ENCODE data around the gene SAE1. TPM values are rescaled to one million over a fixed set of nuclear protein-coding genes. Genes with fewer than 3 reads are reported as not detected.

The SAE1 gene
- 53.9 and 56.9 TPM in 2 replicates for total RNA-seq (2013; cell fraction: nucleolus; rRNA removed)
- total RNA-seq (2014; rRNA removed) (136 and 148 TPM in 2 replicates), total RNA-seq (2014; rRNA removed; fragmentation: Illumina TruSeq; extraction: Trizol) (141 and 150 TPM in 2 replicates), total RNA-seq (2021) (143 and 146 TPM in 2 replicates), polyA plus RNA-seq (2011; rRNA removed) (136 and 184 TPM in 2 replicates), polyA plus RNA-seq (2014; fragmentation: Illumina TruSeq; extraction: Trizol) (191 and 244 TPM in 2 replicates), polyA plus RNA-seq (2014; fragmentation: Nextera tagmentation; extraction: Ambion mirVana) (10 to 100 TPM; 62.0 to 90.0 TPM), polyA plus RNA-seq (2014; rRNA removed) (167 and 180 TPM in 2 replicates), polyA plus RNA-seq (2016; fragmentation: Nextera tagmentation; extraction: Ambion mirVana) (100 to 1,000 TPM; 230 to 246 TPM), polyA minus RNA-seq (2011; rRNA and poly(A)+ RNA removed) (63.4 and 92.7 TPM in 2 replicates), Bru-seq, nascent RNA (percentile 74 among the genes with signal in this experiment), BruChase-seq, experiment 1, labeled RNA remaining after a 6-hour chase (percentile 84 among the genes with signal in this experiment), BruChase-seq, experiment 2, labeled RNA remaining after a 2-hour chase (percentile 80 among the genes with signal in this experiment)
- polyA plus RNA-seq (2011; ENCODE audit: low read depth): 73.1 TPM
- polyA plus RNA-seq (2011; cell fraction: cytosol; rRNA removed): 131 and 137 TPM in 2 replicates
- polyA plus RNA-seq (2011; cell fraction: nucleus; rRNA removed): 56.9 and 73.1 TPM in 2 replicates
- 81.5 and 82.4 TPM in 2 replicates for polyA plus RNA-seq (2012)
- polyA minus RNA-seq (2011; cell fraction: cytosol; rRNA and poly(A)+ RNA removed): 24.5 and 33.5 TPM in 2 replicates
- 8.8 and 14.9 TPM in 2 replicates for polyA minus RNA-seq (2011; cell fraction: nucleus; rRNA and poly(A)+ RNA removed)
- long read RNA-seq, experiment 1, transcript SAE1-201 (9 exons, 2,049 nt): major isoform, 231 of 320 reads
- long read RNA-seq, experiment 1, transcript SAE1-202 (8 exons, 1,851 nt): minor isoform, 10 of 320 reads
- long read RNA-seq, experiment 1, partial matches to known transcripts: 15 of 320 reads
- long read RNA-seq, experiment 1, other reads (novel, unspliced or antisense): 64 of 320 reads
- long read RNA-seq, experiment 2, transcript SAE1-201 (9 exons, 2,049 nt): major isoform, 417 of 661 reads
- long read RNA-seq, experiment 2, transcript SAE1-202 (8 exons, 1,851 nt): minor isoform, 11 of 661 reads
- long read RNA-seq, experiment 2, partial matches to known transcripts: 60 of 661 reads
- long read RNA-seq, experiment 2, other reads (novel, unspliced or antisense): 169 of 661 reads

DNA sequence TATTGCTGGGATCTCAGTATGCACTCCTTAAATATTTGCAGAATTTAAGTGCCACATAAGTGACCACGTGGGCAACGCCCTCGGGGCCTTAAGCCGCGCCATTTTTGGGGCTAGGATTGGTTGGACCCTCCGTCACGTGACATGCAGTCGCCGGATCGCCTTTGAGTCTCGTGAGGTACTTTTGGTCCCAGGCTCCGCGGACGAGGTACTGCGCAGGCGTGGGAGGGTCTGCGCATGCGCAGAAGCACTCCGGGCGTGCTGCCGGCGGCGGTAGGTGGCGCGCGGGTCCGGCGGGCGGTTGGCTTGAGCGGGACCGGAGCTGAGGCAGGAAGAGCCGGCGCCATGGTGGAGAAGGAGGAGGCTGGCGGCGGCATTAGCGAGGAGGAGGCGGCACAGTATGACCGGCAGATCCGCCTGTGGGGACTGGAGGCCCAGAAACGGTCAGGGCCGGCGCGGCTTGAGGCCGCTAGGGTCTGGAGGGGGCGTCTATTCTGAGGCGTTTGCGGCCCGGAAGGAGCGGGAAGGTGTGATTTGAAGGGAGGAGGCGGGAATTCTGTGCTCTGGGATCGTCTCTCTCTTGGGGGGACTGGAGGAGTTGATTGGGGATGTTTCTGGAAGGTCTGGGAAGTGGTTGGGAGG is at the start of gene SAE1:
Gene SAE1, plus strand, starts transcription at position 247 of the 639 bp plus-strand sequence. Its CDS starts 96 bp downstream, at position 343.
- no TSS peak for BruUV-seq (replicated peaks)
- ChIA-PET POLR2A (interaction anchor here (0.6 to 4.4 kb wide), 14 partner anchors 13 to 1649 kb away, joined by 3 to 45 read pairs (median 4); partner anchors contain the start of gene ZC3H4), SMC1A (ENCODE audit: uncharacterized antibody, unreplicated experiment) (interaction anchor here (0.9 to 3.4 kb wide), 8 partner anchors 17 to 126 kb away, joined by 3 to 26 read pairs (median 8); partner anchors contain the start of genes CCDC9 and ZC3H4), CTCF (interaction anchor here (0.6 to 4.6 kb wide), 21 partner anchors 9 to 276 kb away, joined by 3 to 32 read pairs (median 6); partner anchors contain the start of genes CCDC9 and ZC3H4), RAD21 (ENCODE audit: unreplicated experiment) (interaction anchor here (0.8 to 2.5 kb wide), 15 partner anchors 8 to 1361 kb away, joined by 3 to 26 read pairs (median 5); partner anchors contain the start of genes ARHGAP35, SIX5 and ZC3H4)
- peaks cover 3% of the 10 kb centered on the region; the same call in 1 of the 3 replicates for H3K9me3 ChIP-seq (replicated peaks; ENCODE audit: control insufficient read depth, insufficient read depth, low read length)
- no peaks in the 10 kb centered on the region for H4K20me1 ChIP-seq (ENCODE audit: control insufficient read depth, insufficient read depth)
- peak within 1 kb of the TSS; percentile 77 for H2AFZ ChIP-seq (ENCODE audit: control insufficient read depth, low read depth, low read length)
- H3K4me2 ChIP-seq (ENCODE audit: control insufficient read depth, insufficient read depth): peak within 1 kb of the TSS; percentile 45
- H3K36me3 ChIP-seq (ENCODE audit: control insufficient read depth in 2 of 2, insufficient read depth in 2 of 2, low read length in 1 of 2): no peaks in the 10 kb centered on the region; a peak in 1 of 4 replicates
- no peaks in the 10 kb centered on the region for H3K27me3 ChIP-seq (replicated peaks in 1 of 2; ENCODE audit: control insufficient read depth in 2 of 2, insufficient read depth in 2 of 2, low read length in 1 of 2)
- peaks cover 49% of the 10 kb centered on the region for H3K79me2 ChIP-seq (ENCODE audit: control insufficient read depth, insufficient read depth, low read length)
- in situ Hi-C loops (cut with MboI): no loop called here
- peak; percentile 99 for FAIRE-seq
- peaks cover 3% of the 10 kb centered on the region; the same call in 1 of the 2 replicates for H3K4me1 ChIP-seq (ENCODE audit: control insufficient read depth, insufficient read depth, low read length)
- H3K4me3 ChIP-seq: peak within 1 kb of the TSS; percentile 94
- intact Hi-C loops (cut with micrococcal nuclease; ENCODE audit: unreplicated experiment): loop anchor here (1.0 kb wide), 1 partner anchor 114 kb away; no protein-coding TSS in a partner anchor
- peak within 1 kb of the TSS; percentile 90 for H3K27ac ChIP-seq (ENCODE audit: control insufficient read depth, insufficient read depth)
- H3K9ac ChIP-seq (ENCODE audit: control insufficient read depth, insufficient read depth, low read length): peak within 1 kb of the TSS; percentile 91
- ATAC-seq: peak; percentile 92
- under 1% methylated on average over 51 of the region's 51 CpGs for WGBS (ENCODE audit: insufficient coverage, insufficient replicate concordance, low lambda C conversion rate, missing lambda C conversion rate)
- DNase-seq (ENCODE audit: low read depth, low spot score): peak; percentile 95
- TF ChIP-seq, protein P1, sequence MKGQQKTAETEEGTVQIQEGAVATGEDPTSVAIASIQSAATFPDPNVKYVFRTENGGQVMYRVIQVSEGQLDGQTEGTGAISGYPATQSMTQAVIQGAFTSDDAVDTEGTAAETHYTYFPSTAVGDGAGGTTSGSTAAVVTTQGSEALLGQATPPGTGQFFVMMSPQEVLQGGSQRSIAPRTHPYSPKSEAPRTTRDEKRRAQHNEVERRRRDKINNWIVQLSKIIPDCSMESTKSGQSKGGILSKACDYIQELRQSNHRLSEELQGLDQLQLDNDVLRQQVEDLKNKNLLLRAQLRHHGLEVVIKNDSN (IDR thresholded peaks at IDR 0.05; ENCODE audit: borderline replicate concordance, extremely low read length, insufficient read depth, low read depth, low read length): peak; percentile 96
- TF ChIP-seq ETV6 (conservative IDR thresholded peaks at IDR 0.05 in 1 of 2, IDR thresholded peaks at IDR 0.05 in 1 of 2; ENCODE audit: borderline replicate concordance in 1 of 2, low read depth in 1 of 2) (no peak), MYC (IDR thresholded peaks at IDR 0.05; ENCODE audit: insufficient read depth, insufficient read length, insufficient replicate concordance, low read length, severe bottlenecking) (peak; percentile 66), SMAD5 (IDR thresholded peaks at IDR 0.05; ENCODE audit: low read depth) (no peak), ESRRA (IDR thresholded peaks at IDR 0.05; ENCODE audit: low read length) (no peak)
- TF ChIP-seq, protein P2, sequence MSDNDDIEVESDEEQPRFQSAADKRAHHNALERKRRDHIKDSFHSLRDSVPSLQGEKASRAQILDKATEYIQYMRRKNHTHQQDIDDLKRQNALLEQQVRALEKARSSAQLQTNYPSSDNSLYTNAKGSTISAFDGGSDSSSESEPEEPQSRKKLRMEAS (IDR thresholded peaks at IDR 0.05; ENCODE audit: low read depth, low read length): peak; percentile 98
- TF ChIP-seq, protein P3, sequence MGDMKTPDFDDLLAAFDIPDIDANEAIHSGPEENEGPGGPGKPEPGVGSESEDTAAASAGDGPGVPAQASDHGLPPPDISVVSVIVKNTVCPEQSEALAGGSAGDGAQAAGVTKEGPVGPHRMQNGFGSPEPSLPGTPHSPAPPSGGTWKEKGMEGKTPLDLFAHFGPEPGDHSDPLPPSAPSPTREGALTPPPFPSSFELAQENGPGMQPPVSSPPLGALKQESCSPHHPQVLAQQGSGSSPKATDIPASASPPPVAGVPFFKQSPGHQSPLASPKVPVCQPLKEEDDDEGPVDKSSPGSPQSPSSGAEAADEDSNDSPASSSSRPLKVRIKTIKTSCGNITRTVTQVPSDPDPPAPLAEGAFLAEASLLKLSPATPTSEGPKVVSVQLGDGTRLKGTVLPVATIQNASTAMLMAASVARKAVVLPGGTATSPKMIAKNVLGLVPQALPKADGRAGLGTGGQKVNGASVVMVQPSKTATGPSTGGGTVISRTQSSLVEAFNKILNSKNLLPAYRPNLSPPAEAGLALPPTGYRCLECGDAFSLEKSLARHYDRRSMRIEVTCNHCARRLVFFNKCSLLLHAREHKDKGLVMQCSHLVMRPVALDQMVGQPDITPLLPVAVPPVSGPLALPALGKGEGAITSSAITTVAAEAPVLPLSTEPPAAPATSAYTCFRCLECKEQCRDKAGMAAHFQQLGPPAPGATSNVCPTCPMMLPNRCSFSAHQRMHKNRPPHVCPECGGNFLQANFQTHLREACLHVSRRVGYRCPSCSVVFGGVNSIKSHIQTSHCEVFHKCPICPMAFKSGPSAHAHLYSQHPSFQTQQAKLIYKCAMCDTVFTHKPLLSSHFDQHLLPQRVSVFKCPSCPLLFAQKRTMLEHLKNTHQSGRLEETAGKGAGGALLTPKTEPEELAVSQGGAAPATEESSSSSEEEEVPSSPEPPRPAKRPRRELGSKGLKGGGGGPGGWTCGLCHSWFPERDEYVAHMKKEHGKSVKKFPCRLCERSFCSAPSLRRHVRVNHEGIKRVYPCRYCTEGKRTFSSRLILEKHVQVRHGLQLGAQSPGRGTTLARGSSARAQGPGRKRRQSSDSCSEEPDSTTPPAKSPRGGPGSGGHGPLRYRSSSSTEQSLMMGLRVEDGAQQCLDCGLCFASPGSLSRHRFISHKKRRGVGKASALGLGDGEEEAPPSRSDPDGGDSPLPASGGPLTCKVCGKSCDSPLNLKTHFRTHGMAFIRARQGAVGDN (IDR thresholded peaks at IDR 0.05): peak; percentile 77; the same call in 1 of the 2 replicates
- TF ChIP-seq, protein P4, sequence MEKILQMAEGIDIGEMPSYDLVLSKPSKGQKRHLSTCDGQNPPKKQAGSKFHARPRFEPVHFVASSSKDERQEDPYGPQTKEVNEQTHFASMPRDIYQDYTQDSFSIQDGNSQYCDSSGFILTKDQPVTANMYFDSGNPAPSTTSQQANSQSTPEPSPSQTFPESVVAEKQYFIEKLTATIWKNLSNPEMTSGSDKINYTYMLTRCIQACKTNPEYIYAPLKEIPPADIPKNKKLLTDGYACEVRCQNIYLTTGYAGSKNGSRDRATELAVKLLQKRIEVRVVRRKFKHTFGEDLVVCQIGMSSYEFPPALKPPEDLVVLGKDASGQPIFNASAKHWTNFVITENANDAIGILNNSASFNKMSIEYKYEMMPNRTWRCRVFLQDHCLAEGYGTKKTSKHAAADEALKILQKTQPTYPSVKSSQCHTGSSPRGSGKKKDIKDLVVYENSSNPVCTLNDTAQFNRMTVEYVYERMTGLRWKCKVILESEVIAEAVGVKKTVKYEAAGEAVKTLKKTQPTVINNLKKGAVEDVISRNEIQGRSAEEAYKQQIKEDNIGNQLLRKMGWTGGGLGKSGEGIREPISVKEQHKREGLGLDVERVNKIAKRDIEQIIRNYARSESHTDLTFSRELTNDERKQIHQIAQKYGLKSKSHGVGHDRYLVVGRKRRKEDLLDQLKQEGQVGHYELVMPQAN (conservative IDR thresholded peaks at IDR 0.05): no peak; the same call in 1 of the 2 replicates

Data from GM12878 (cell line).